Thyroid gland (tissue), 4 donors: ENCODE measurements around the gene SLC35D3. TPM values are rescaled to one million over a fixed set of nuclear protein-coding genes. Genes with fewer than 3 reads are reported as not detected.

Source experiments
- DNase-seq, 2 donors: peaks; one replicate each; pipeline ENCODE4 v3.0.0-alpha.2; 2019
- H3K27ac ChIP-seq, 3 donors: fragments of 200-600 bp; sonication (generic); 1 replicate in 2 of 3; 2 replicates in 1 of 3; pipeline ENCODE4 v1.5.1; 2016 to 2019; ENCODE audit warnings: mild to moderate bottlenecking in 1 of 3, moderate library complexity in 1 of 3
- H3K27me3 ChIP-seq: fragments of 200-600 bp; sonication (generic); one replicate; pipeline ENCODE4 v1.5.1; 2019
- H3K36me3 ChIP-seq, 2 donors: fragments of 200-600 bp; sonication (generic); one replicate each; pipeline ENCODE4 v1.5.1; 2016 to 2019
- H3K4me1 ChIP-seq, 2 donors: fragments of 200-600 bp; sonication (generic); one replicate each; pipeline ENCODE4 v1.5.1; 2017 to 2019
- H3K4me3 ChIP-seq, 3 donors: fragments of 200-600 bp; sonication (generic); replicated peaks in 1 of 3; 1 replicate in 2 of 3; 2 replicates in 1 of 3; pipeline ENCODE4 v1.5.1; 2016; ENCODE audit warnings: mild to moderate bottlenecking in 1 of 3
- H3K9me3 ChIP-seq: fragments of 200-600 bp; sonication (generic); one replicate; pipeline ENCODE4 v1.5.1; 2017
- CTCF ChIP-seq, 6 experiments: fragments of 200-600 bp in 3 of 6; fragments of 450-650 bp in 3 of 6; sonication (generic) in 3 of 6; IDR thresholded peaks; one replicate each; pipeline ENCODE4 v1.5.1; 2016 to 2019; ENCODE audit warnings: antibody characterized with exemption in 6 of 6, mild to moderate bottlenecking in 2 of 6, inconsistent platforms in 1 of 6, moderate library complexity in 1 of 6
- POLR2A ChIP-seq, 2 donors: fragments of 450-650 bp; IDR thresholded peaks; one replicate each; pipeline ENCODE4 v1.6.1; 2017; ENCODE audit warnings: antibody characterized with exemption in 2 of 2, mild to moderate bottlenecking in 2 of 2, moderate library complexity in 1 of 2
- WGBS, 2 donors: methylation state at CpG; one replicate each; pipeline ENCODE4 v1.1.5; 2017; 5-methylcytosine and 5-hydroxymethylcytosine counted together
- intact Hi-C: fragments of 100-400 bp; cut with DNase I; formaldehyde crosslinking; loops from one replicate; pipeline ENCODE4 v1.15.1; 2023
- total RNA-seq, 4 donors: library from RNA; depleted of rRNA; stranded (reverse); fragments of >200 nt; gene quantifications; one replicate each; pipeline ENCODE4 v1.2.3, GENCODE V29; 2016

SLC35D3 gene
- total RNA-seq, 4 donors from 2014 or later: not detected

- Histone ChIP-seq H3K4me3 (no peak overlapping the region), H3K36me3 (no peaks in the 10 kb centered on the region), H3K27ac (no peak overlapping the region), H3K27me3 (no peaks in the 10 kb centered on the region), H3K4me1 (no peaks in the 10 kb centered on the region), H3K9me3 (no peaks in the 10 kb centered on the region)
- TF ChIP-seq CTCF (IDR thresholded peaks at IDR 0.05) (no peak), POLR2A (IDR thresholded peaks at IDR 0.05) (no peak)
- no peak for DNase-seq
- 0 to 85% methylated on average over 1 of the region's 1 CpG for WGBS, 2 donors
- intact Hi-C loops: no loop called here
Measured at GRCh38 chr6:136887953-136888352, 34.1 kb upstream of the SLC35D3 start.

- H3K4me3 ChIP-seq: no peak overlapping the region
- TF ChIP-seq CTCF (IDR thresholded peaks at IDR 0.05) (no peak), POLR2A (IDR thresholded peaks at IDR 0.05) (no peak)
- intact Hi-C loops: no loop called here
Measured at GRCh38 chr6:136889271-136890193, 32.6 kb upstream of the SLC35D3 start.

GRCh38 chr6:136890194-136890839 is 31.8 kb upstream of the SLC35D3 start:
- DNase-seq: no peak
- intact Hi-C loops: no loop called here
- H3K27me3 ChIP-seq: no peaks in the 10 kb centered on the region
- TF ChIP-seq CTCF (IDR thresholded peaks at IDR 0.05): no peak
- no peak for TF ChIP-seq POLR2A (IDR thresholded peaks at IDR 0.05)
- H3K4me3 ChIP-seq: no peak overlapping the region
- no peaks in the 10 kb centered on the region for H3K9me3 ChIP-seq
- no peaks in the 10 kb centered on the region for H3K36me3 ChIP-seq
- no peak overlapping the region for H3K27ac ChIP-seq
- no peaks in the 10 kb centered on the region for H3K4me1 ChIP-seq
- WGBS, 2 donors: 81 to 82% methylated on average over 4 of the region's 4 CpGs

More at GRCh38 chr6:136889271-136890193, 32.6 kb upstream of the SLC35D3 start:
- Histone ChIP-seq H3K9me3 (no peaks in the 10 kb centered on the region), H3K4me1 (no peaks in the 10 kb centered on the region), H3K27ac (no peak overlapping the region), H3K27me3 (no peaks in the 10 kb centered on the region), H3K36me3 (no peaks in the 10 kb centered on the region)
- DNase-seq: no peak
- WGBS, 2 donors: 87 to 88% methylated on average over 6 of the region's 6 CpGs

GRCh38 chr6:136890986-136891385 is 31.1 kb upstream of the SLC35D3 start:
- DNase-seq: no peak
- no peaks in the 10 kb centered on the region for H3K4me1 ChIP-seq
- H3K9me3 ChIP-seq: no peaks in the 10 kb centered on the region
- no peaks in the 10 kb centered on the region for H3K27me3 ChIP-seq
- TF ChIP-seq CTCF (IDR thresholded peaks at IDR 0.05): no peak
- no peak for TF ChIP-seq POLR2A (IDR thresholded peaks at IDR 0.05)
- H3K4me3 ChIP-seq: no peak overlapping the region
- WGBS, 2 donors: 93% methylated on average over 3 of the region's 3 CpGs
- intact Hi-C loops: no loop called here
- no peaks in the 10 kb centered on the region for H3K36me3 ChIP-seq
- no peak overlapping the region for H3K27ac ChIP-seq

GRCh38 chr6:136893187-136893586 is 28.9 kb upstream of the SLC35D3 start:
- Histone ChIP-seq H3K4me3 (no peak overlapping the region), H3K36me3 (peaks cover 0 to under 1% of the 10 kb centered on the region in 2 donors), H3K9me3 (no peaks in the 10 kb centered on the region), H3K27ac (no peak overlapping the region), H3K4me1 (no peaks in the 10 kb centered on the region), H3K27me3 (no peaks in the 10 kb centered on the region)
- DNase-seq: no peak
- WGBS, 2 donors: 78 to 87% methylated on average over 5 of the region's 5 CpGs
- intact Hi-C loops: no loop called here
- TF ChIP-seq CTCF (IDR thresholded peaks at IDR 0.05): no peak
- no peak for TF ChIP-seq POLR2A (IDR thresholded peaks at IDR 0.05)
